ENCODE results near the gene UROC1.

Gene UROC1

DNA sequence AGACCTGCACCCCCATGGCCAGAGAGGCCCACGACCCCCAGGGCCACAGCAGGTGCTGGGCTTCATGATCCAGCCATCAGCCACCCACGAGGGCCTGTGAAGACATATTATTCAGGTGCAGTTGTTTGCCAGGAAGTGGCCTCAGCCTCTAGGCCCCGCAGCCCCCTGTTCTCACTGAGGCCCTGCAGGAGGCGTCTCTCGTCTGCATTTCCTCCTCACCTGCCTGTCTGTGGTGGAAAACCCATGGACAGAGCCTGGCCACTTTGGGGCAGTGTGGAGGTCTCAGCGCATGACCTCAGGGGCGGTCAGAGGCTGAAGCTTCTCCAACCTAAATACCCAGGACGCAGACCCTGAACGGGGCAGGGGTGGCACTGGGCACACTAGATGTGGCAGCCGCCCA lies 18.6 kb downstream of the UROC1 start:
- H3K27me3 ChIP-seq (ENCODE audit: insufficient read depth, poor library complexity, severe bottlenecking): no peaks in the 10 kb centered on the region
- TF ChIP-seq GABPA (IDR thresholded peaks at IDR 0.05; ENCODE audit: low read depth) (no peak), SPI1 (IDR thresholded peaks at IDR 0.05; ENCODE audit: borderline replicate concordance, low read depth) (no peak), POLR2AphosphoS5 (IDR thresholded peaks at IDR 0.05; ENCODE audit: low read depth) (no peak), REST (IDR thresholded peaks at IDR 0.05; ENCODE audit: insufficient replicate concordance, low read depth) (no peak)
- TF ChIP-seq, protein P1, sequence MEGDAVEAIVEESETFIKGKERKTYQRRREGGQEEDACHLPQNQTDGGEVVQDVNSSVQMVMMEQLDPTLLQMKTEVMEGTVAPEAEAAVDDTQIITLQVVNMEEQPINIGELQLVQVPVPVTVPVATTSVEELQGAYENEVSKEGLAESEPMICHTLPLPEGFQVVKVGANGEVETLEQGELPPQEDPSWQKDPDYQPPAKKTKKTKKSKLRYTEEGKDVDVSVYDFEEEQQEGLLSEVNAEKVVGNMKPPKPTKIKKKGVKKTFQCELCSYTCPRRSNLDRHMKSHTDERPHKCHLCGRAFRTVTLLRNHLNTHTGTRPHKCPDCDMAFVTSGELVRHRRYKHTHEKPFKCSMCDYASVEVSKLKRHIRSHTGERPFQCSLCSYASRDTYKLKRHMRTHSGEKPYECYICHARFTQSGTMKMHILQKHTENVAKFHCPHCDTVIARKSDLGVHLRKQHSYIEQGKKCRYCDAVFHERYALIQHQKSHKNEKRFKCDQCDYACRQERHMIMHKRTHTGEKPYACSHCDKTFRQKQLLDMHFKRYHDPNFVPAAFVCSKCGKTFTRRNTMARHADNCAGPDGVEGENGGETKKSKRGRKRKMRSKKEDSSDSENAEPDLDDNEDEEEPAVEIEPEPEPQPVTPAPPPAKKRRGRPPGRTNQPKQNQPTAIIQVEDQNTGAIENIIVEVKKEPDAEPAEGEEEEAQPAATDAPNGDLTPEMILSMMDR (IDR thresholded peaks at IDR 0.05; ENCODE audit: insufficient read depth, low read length): no peak
- H3K27ac ChIP-seq (replicated peaks): no peak overlapping the region
- H3K4me3 ChIP-seq (replicated peaks; ENCODE audit: insufficient read depth, low read length): no peak overlapping the region
- DNase-seq (ENCODE audit: low read depth in 1 of 2, low spot score in 1 of 2): no peak

- TF ChIP-seq POLR2AphosphoS5 (IDR thresholded peaks at IDR 0.05; ENCODE audit: low read depth) (no peak), REST (IDR thresholded peaks at IDR 0.05; ENCODE audit: insufficient replicate concordance, low read depth) (no peak), SPI1 (IDR thresholded peaks at IDR 0.05; ENCODE audit: borderline replicate concordance, low read depth) (no peak), GABPA (IDR thresholded peaks at IDR 0.05; ENCODE audit: low read depth) (no peak)
- TF ChIP-seq, protein P1 (IDR thresholded peaks at IDR 0.05; ENCODE audit: insufficient read depth, low read length): no peak
- no peak overlapping the region for H3K27ac ChIP-seq (replicated peaks)
- H3K4me3 ChIP-seq (replicated peaks; ENCODE audit: insufficient read depth, low read length): no peak overlapping the region
- H3K27me3 ChIP-seq (ENCODE audit: insufficient read depth, poor library complexity, severe bottlenecking): no peaks in the 10 kb centered on the region
- DNase-seq (ENCODE audit: low read depth in 1 of 2, low spot score in 1 of 2): no peak
Observed at GRCh38 chr3:126498461-126498860, 19.1 kb downstream of the UROC1 start.

- Histone ChIP-seq H3K27me3 (ENCODE audit: insufficient read depth, poor library complexity, severe bottlenecking) (no peaks in the 10 kb centered on the region), H3K4me3 (replicated peaks; ENCODE audit: insufficient read depth, low read length) (no peak overlapping the region), H3K27ac (replicated peaks) (no peak overlapping the region)
- no peak for DNase-seq (ENCODE audit: low read depth in 1 of 2, low spot score in 1 of 2)
- TF ChIP-seq POLR2AphosphoS5 (IDR thresholded peaks at IDR 0.05; ENCODE audit: low read depth) (no peak), SPI1 (IDR thresholded peaks at IDR 0.05; ENCODE audit: borderline replicate concordance, low read depth) (no peak), REST (IDR thresholded peaks at IDR 0.05; ENCODE audit: insufficient replicate concordance, low read depth) (no peak), GABPA (IDR thresholded peaks at IDR 0.05; ENCODE audit: low read depth) (no peak)
- TF ChIP-seq, protein P1 (IDR thresholded peaks at IDR 0.05; ENCODE audit: insufficient read depth, low read length): no peak
Observed at GRCh38 chr3:126497956-126498355, 19.6 kb downstream of the UROC1 start.

All from HL-60 (cell line).